ENCODE measurements around the gene MEGF8.
"Not testable (repeated sequence)": the region's sequence is repeated elsewhere in the genome, so short reads cannot be mapped to it uniquely, and the experiment has no call there.

MEGF8 gene

GRCh38 chr19:42332059-42332458 is 6.6 kb downstream of the MEGF8 start:
- DNase-seq (ENCODE audit: low read depth, low spot score), result no peak

- no peak for DNase-seq (ENCODE audit: low read depth, low spot score)
Measured at GRCh38 chr19:42333018-42333417, 7.6 kb downstream of the MEGF8 start.

- no peak for DNase-seq (ENCODE audit: low read depth, low spot score)
Measured at GRCh38 chr19:42333975-42334696, 8.7 kb downstream of the MEGF8 start.

- no peak for DNase-seq (ENCODE audit: low read depth, low spot score)
Measured at GRCh38 chr19:42334697-42335373, 9.4 kb downstream of the MEGF8 start.

- DNase-seq (ENCODE audit: low read depth, low spot score), result no peak
Measured at GRCh38 chr19:42335374-42335936, 10.0 kb downstream of the MEGF8 start.

- no peak for DNase-seq (ENCODE audit: low read depth, low spot score)
Measured at GRCh38 chr19:42335971-42336370, 10.5 kb downstream of the MEGF8 start.

GRCh38 chr19:42339126-42339860 is 13.9 kb downstream of the MEGF8 start:
- DNase-seq (ENCODE audit: low read depth, low spot score), result not testable (repeated sequence)

- not testable (repeated sequence) for DNase-seq (ENCODE audit: low read depth, low spot score)
Measured at GRCh38 chr19:42339922-42340321, 14.5 kb downstream of the MEGF8 start.

GRCh38 chr19:42343344-42344110 is 18.1 kb downstream of the MEGF8 start:
- no peak for DNase-seq (ENCODE audit: low read depth, low spot score)

- DNase-seq (ENCODE audit: low read depth, low spot score), result no peak
Measured at GRCh38 chr19:42344336-42344893, 19.0 kb downstream of the MEGF8 start.

GRCh38 chr19:42345191-42345812 is 19.9 kb downstream of the MEGF8 start:
- DNase-seq (ENCODE audit: low read depth, low spot score), result no peak

- DNase-seq (ENCODE audit: low read depth, low spot score), result no peak
Measured at GRCh38 chr19:42348211-42348610, 22.8 kb downstream of the MEGF8 start.

- no peak for DNase-seq (ENCODE audit: low read depth, low spot score)
Measured at GRCh38 chr19:42349378-42350107, 24.1 kb downstream of the MEGF8 start.

GRCh38 chr19:42350417-42350816 is 25.0 kb downstream of the MEGF8 start:
- DNase-seq (ENCODE audit: low read depth, low spot score), result no peak

- DNase-seq (ENCODE audit: low read depth, low spot score), result no peak
Measured at GRCh38 chr19:42351079-42351735, 25.8 kb downstream of the MEGF8 start.

GRCh38 chr19:42352301-42353259 is 27.1 kb downstream of the MEGF8 start:
- no peak for DNase-seq (ENCODE audit: low read depth, low spot score)

- no peak for DNase-seq (ENCODE audit: low read depth, low spot score)
Measured at GRCh38 chr19:42353341-42354015, 28.0 kb downstream of the MEGF8 start.

GRCh38 chr19:42355896-42356295 is 30.5 kb downstream of the MEGF8 start:
- no peak for DNase-seq (ENCODE audit: low read depth, low spot score)

Data from activated naive CD8-positive, alpha-beta T cell treated with anti-CD3 and anti-CD28 coated beads, Interleukin-2, amount 50 U/mL, for 16 hours (primary cell).